ENCODE measurements around the gene CCDC134.

- TF ChIP-seq CTCF (IDR thresholded peaks at IDR 0.05; ENCODE audit: control extremely low read depth in 1 of 3, insufficient read depth in 1 of 3, low read depth in 1 of 3, low read length in 3 of 3): no peak
- TF ChIP-seq TEAD4 (IDR thresholded peaks at IDR 0.05; ENCODE audit: low read depth, low read length): no peak
- TF ChIP-seq KDM5A (IDR thresholded peaks at IDR 0.05; ENCODE audit: low read length): no peak
- no peak for TF ChIP-seq RAD21 (IDR thresholded peaks at IDR 0.05 in 1 of 2, conservative IDR thresholded peaks at IDR 0.05 in 1 of 2; ENCODE audit: low read depth in 2 of 2, low read length in 2 of 2)
- no peak for TF ChIP-seq RXRA (IDR thresholded peaks at IDR 0.05; ENCODE audit: insufficient read depth, low read depth, low read length)
- TF ChIP-seq POLR2AphosphoS5 (IDR thresholded peaks at IDR 0.05; ENCODE audit: low read depth, low read length): no peak
- no peak for TF ChIP-seq GTF2F1 (IDR thresholded peaks at IDR 0.05; ENCODE audit: borderline replicate concordance, low read depth, low read length)
- TF ChIP-seq BACH1 (IDR thresholded peaks at IDR 0.05; ENCODE audit: low read length): no peak
- no peak for TF ChIP-seq CEBPB (IDR thresholded peaks at IDR 0.05; ENCODE audit: low read depth, low read length)
- TF ChIP-seq SP1 (IDR thresholded peaks at IDR 0.05; ENCODE audit: low read depth, low read length): no peak
- TF ChIP-seq BCL11A (IDR thresholded peaks at IDR 0.05; ENCODE audit: low read depth in 2 of 2, low read length in 2 of 2): no peak
Observed at GRCh38 chr22:41875531-41876270, 75.2 kb downstream of the CCDC134 start.

Measured in H1 (cell line).